Hepatocyte (in vitro differentiated cells): ENCODE results near the gene FAM53C. TPM values are rescaled to one million over a fixed set of nuclear protein-coding genes. Genes with fewer than 3 reads are reported as not detected.

ENCODE experiments used
- DNase-seq: peaks from one replicate; pipeline ENCODE4 v3.0.0-alpha.2; 2016; ENCODE audit warnings: low spot score
- H2AFZ ChIP-seq: fragments of 200-600 bp; sonication (generic); 2 replicates; pipeline ENCODE4 v1.6.0; 2016; ENCODE audit warnings: antibody characterized with exemption, mild to moderate bottlenecking
- H3K27ac ChIP-seq: fragments of 200-600 bp; sonication (generic); 2 replicates; pipeline ENCODE4 v1.5.1; 2016; ENCODE audit warnings: mild to moderate bottlenecking
- H3K27me3 ChIP-seq: fragments of 200-600 bp; sonication (generic); 2 replicates; pipeline ENCODE4 v1.6.1; 2016
- H3K36me3 ChIP-seq: fragments of 200-600 bp; sonication (generic); replicated peaks from 2 replicates; pipeline ENCODE4 v1.5.1; 2016; ENCODE audit warnings: low read depth; ENCODE audit not compliant: insufficient read depth
- H3K4me1 ChIP-seq: fragments of 200-600 bp; sonication (generic); 2 replicates; pipeline ENCODE4 v1.5.1; 2016; ENCODE audit warnings: mild to moderate bottlenecking, moderate library complexity; ENCODE audit not compliant: insufficient read depth
- H3K4me2 ChIP-seq: fragments of 200-600 bp; sonication (generic); 2 replicates; pipeline ENCODE4 v1.6.0; 2016
- H3K4me3 ChIP-seq: fragments of 200-600 bp; sonication (generic); 2 replicates; pipeline ENCODE4 v1.5.1; 2016; ENCODE audit warnings: mild to moderate bottlenecking
- H3K79me2 ChIP-seq: fragments of 200-600 bp; sonication (generic); 2 replicates; pipeline ENCODE4 v1.6.0; 2017; ENCODE audit warnings: mild to moderate bottlenecking
- H3K9me2 ChIP-seq: fragments of 200-600 bp; sonication (generic); replicated peaks from 2 replicates; pipeline ENCODE4 v1.6.0; 2017; ENCODE audit warnings: mild to moderate bottlenecking; ENCODE audit not compliant: insufficient read depth
- H3K9me3 ChIP-seq: fragments of 200-600 bp; sonication (generic); 2 replicates; pipeline ENCODE4 v1.5.1; 2016; ENCODE audit warnings: low read depth, mild to moderate bottlenecking
- H4K20me1 ChIP-seq: fragments of 200-600 bp; sonication (generic); 2 replicates; pipeline ENCODE4 v1.6.0; 2016; ENCODE audit warnings: mild to moderate bottlenecking; ENCODE audit not compliant: insufficient read depth, poor library complexity, severe bottlenecking
- EZH2 ChIP-seq: fragments of 200-600 bp; sonication (generic); IDR thresholded peaks from 2 replicates; pipeline ENCODE4 v1.6.1; 2016; ENCODE audit warnings: antibody characterized with exemption, mild to moderate bottlenecking, borderline replicate concordance
- EZH2phosphoT487 ChIP-seq: fragments of 200-600 bp; sonication (generic); IDR thresholded peaks from one replicate; pipeline ENCODE4 v1.6.1; 2018; ENCODE audit warnings: antibody characterized with exemption, mild to moderate bottlenecking, low read depth, moderate library complexity; ENCODE audit not compliant: unreplicated experiment, severe bottlenecking
- WGBS: methylation state at CpG from one replicate; pipeline ENCODE4 v1.1.6; 2016; ENCODE audit warnings: low lambda C conversion rate; ENCODE audit errors: missing lambda C conversion rate; 5-methylcytosine and 5-hydroxymethylcytosine counted together
- polyA plus RNA-seq: library from polyadenylated mRNA; unstranded; fragments of >200 nt; fragmentation: Nextera tagmentation; extraction: Ambion mirVana; gene quantifications from 2 replicates; pipeline ENCODE4 v1.2.1, GENCODE V29; 2016
- total RNA-seq: library from RNA; depleted of rRNA; stranded (reverse); fragments of >200 nt; gene quantifications from 2 replicates; pipeline ENCODE4 v1.2.3, GENCODE V29; 2014
- TF ChIP-seq, protein P1 (sequence below): fragments of 200-600 bp; sonication (generic); IDR thresholded peaks from 2 replicates; pipeline ENCODE4 v1.5.1; 2016; ENCODE audit warnings: antibody characterized with exemption, mild to moderate bottlenecking; ENCODE audit not compliant: poor library complexity

The FAM53C gene
- total and polyA plus RNA-seq, 2 experiments from 2014 or later: 27.4 to 33.6 TPM

DNA sequence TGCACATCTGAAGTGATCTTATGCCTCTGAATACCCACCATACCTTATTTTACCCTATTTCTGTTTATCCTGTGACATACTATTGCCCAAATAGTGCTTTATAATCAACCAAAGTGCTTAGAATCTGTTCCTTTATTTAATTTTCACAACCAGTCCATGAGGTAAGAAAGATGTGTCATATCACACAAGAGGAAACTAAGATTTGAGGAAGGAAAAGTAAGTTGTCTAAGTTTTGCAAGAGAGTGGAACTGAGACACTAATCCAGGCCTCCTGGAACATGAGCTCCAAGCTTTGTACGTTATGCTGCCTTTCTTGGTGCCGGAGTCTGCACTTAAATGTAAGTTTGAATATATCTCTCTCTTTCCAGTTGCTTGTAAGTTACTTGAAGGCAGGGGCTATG, 31.6 kb downstream of the FAM53C start:
- H4K20me1 ChIP-seq: peaks cover 64% of the 10 kb centered on the region
- H3K4me1 ChIP-seq: no peaks in the 10 kb centered on the region
- peaks cover 98% of the 10 kb centered on the region for H3K79me2 ChIP-seq

GRCh38 chr5:138370537-138370936, 32.5 kb downstream of the FAM53C start:
- DNase-seq: no peak
- 91% methylated on average over 3 of the region's 3 CpGs for WGBS
- Histone ChIP-seq H3K4me1 (no peaks in the 10 kb centered on the region), H3K79me2 (peaks cover 93% of the 10 kb centered on the region), H3K27me3 (no peaks in the 10 kb centered on the region), H3K27ac (no peak overlapping the region), H3K4me3 (no peak overlapping the region), H3K9me2 (no peaks in the 10 kb centered on the region), H4K20me1 (peaks cover 60% of the 10 kb centered on the region), H2AFZ (no peak overlapping the region), H3K4me2 (no peak overlapping the region), H3K36me3 (no peaks in the 10 kb centered on the region), H3K9me3 (no peaks in the 10 kb centered on the region)
- TF ChIP-seq, protein P1, sequence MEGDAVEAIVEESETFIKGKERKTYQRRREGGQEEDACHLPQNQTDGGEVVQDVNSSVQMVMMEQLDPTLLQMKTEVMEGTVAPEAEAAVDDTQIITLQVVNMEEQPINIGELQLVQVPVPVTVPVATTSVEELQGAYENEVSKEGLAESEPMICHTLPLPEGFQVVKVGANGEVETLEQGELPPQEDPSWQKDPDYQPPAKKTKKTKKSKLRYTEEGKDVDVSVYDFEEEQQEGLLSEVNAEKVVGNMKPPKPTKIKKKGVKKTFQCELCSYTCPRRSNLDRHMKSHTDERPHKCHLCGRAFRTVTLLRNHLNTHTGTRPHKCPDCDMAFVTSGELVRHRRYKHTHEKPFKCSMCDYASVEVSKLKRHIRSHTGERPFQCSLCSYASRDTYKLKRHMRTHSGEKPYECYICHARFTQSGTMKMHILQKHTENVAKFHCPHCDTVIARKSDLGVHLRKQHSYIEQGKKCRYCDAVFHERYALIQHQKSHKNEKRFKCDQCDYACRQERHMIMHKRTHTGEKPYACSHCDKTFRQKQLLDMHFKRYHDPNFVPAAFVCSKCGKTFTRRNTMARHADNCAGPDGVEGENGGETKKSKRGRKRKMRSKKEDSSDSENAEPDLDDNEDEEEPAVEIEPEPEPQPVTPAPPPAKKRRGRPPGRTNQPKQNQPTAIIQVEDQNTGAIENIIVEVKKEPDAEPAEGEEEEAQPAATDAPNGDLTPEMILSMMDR: no peak
- TF ChIP-seq EZH2phosphoT487 (no peak), EZH2 (no peak)

More for the DNA sequence above, 31.6 kb downstream of the FAM53C start:
- no peak for DNase-seq
- no peak overlapping the region for H3K4me2 ChIP-seq
- no peaks in the 10 kb centered on the region for H3K9me2 ChIP-seq
- TF ChIP-seq, protein P1: no peak
- TF ChIP-seq EZH2 (no peak), EZH2phosphoT487 (no peak)
- WGBS: 78% methylated on average over 2 of the region's 2 CpGs
- no peaks in the 10 kb centered on the region for H3K27me3 ChIP-seq
- no peaks in the 10 kb centered on the region for H3K36me3 ChIP-seq
- H3K27ac ChIP-seq: no peak overlapping the region
- no peaks in the 10 kb centered on the region for H3K9me3 ChIP-seq
- H2AFZ ChIP-seq: no peak overlapping the region
- no peak overlapping the region for H3K4me3 ChIP-seq

DNA sequence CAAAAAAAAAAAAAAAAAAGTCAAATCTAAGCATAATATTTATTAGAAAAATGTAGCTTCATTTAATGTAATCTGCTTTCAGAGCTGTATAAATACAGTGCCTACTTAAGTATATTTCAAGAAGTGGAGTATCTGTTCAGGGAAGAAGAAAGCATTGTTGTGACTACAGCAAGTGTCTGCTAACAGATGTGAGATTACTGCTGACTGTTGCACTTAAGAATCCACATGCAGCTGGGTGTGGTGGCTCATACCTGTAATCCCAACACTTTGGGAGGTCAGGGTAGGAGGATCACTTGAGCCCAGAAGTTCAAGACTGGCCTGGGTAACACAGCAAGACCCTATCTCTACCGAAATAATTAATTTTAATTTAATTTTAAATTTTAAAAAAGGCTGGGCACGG, 33.4 kb downstream of the FAM53C start:
- no peak for DNase-seq
- no peaks in the 10 kb centered on the region for H3K27me3 ChIP-seq
- H3K9me2 ChIP-seq: no peaks in the 10 kb centered on the region
- peaks cover 51% of the 10 kb centered on the region for H4K20me1 ChIP-seq
- H3K27ac ChIP-seq: no peak overlapping the region
- H3K4me2 ChIP-seq: no peak overlapping the region
- H2AFZ ChIP-seq: no peak overlapping the region
- H3K79me2 ChIP-seq: peaks cover 84% of the 10 kb centered on the region
- WGBS: 100% methylated on average over 2 of the region's 2 CpGs
- no peaks in the 10 kb centered on the region for H3K36me3 ChIP-seq
- no peak overlapping the region for H3K4me3 ChIP-seq
- H3K4me1 ChIP-seq: no peaks in the 10 kb centered on the region
- H3K9me3 ChIP-seq: no peaks in the 10 kb centered on the region
- TF ChIP-seq, protein P1: no peak
- TF ChIP-seq EZH2phosphoT487: no peak

DNA sequence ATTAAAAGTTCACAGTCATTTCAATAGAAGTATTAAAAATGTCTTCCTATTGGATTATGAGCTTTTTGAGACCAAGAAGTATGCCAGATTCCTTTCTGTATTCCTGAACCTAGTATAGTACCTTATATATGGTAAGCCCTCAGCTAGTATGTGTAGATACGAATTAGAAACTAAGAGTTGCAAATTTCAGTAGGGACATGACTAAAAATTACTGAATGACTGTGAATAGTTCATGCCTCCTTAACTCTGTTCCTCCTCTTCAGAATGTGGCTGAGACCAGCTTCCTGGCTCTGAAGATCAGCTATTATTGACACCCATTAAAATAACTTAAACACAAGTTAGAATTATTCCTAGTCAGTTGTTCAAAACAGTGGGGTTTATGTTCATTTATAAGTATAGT, 34.2 kb downstream of the FAM53C start:
- no peak overlapping the region for H3K4me2 ChIP-seq
- H4K20me1 ChIP-seq: peaks cover 44% of the 10 kb centered on the region
- no peaks in the 10 kb centered on the region for H3K27me3 ChIP-seq
- no peaks in the 10 kb centered on the region for H3K9me3 ChIP-seq
- no peak overlapping the region for H2AFZ ChIP-seq
- H3K79me2 ChIP-seq: peaks cover 77% of the 10 kb centered on the region
- no peak for DNase-seq
- H3K9me2 ChIP-seq: no peaks in the 10 kb centered on the region
- H3K27ac ChIP-seq: no peak overlapping the region
- H3K4me1 ChIP-seq: no peaks in the 10 kb centered on the region
- H3K36me3 ChIP-seq: no peaks in the 10 kb centered on the region
- 90% methylated on average over 1 of the region's 1 CpG for WGBS
- no peak for TF ChIP-seq EZH2phosphoT487
- TF ChIP-seq EZH2: no peak
- TF ChIP-seq, protein P1: no peak
- no peak overlapping the region for H3K4me3 ChIP-seq
